HepG2 (cell line): ENCODE results near the gene PCIF1. TPM values are rescaled to one million over a fixed set of nuclear protein-coding genes. Genes with fewer than 3 reads are reported as not detected.

ENCODE experiments used
- HNF4G ChIP-seq, 2 experiments: sonication (generic) in 1 of 2; formaldehyde crosslinking in 1 of 2; IDR thresholded peaks; 2 replicates each; pipeline versions ENCODE4 v1.4.0 to v1.6.1; 2011 to 2020; ENCODE audit warnings: borderline replicate concordance in 2 of 2, low read depth in 2 of 2, mild to moderate bottlenecking in 2 of 2, low read length in 1 of 2, missing genetic modification reagents in 1 of 2, moderate library complexity in 1 of 2
- SIN3A ChIP-seq: IDR thresholded peaks from 2 replicates; pipeline ENCODE4 v1.6.1; 2011; ENCODE audit warnings: low read depth, mild to moderate bottlenecking, control low read depth, low read length, borderline replicate concordance
- TIGD3 ChIP-seq: sonication (generic); formaldehyde crosslinking; IDR thresholded peaks from 2 replicates; pipeline ENCODE4 v1.5.1; 2020; ENCODE audit warnings: mild to moderate bottlenecking, missing genetic modification reagents, borderline replicate concordance
- ZNF136 ChIP-seq: sonication (generic); formaldehyde crosslinking; IDR thresholded peaks from 2 replicates; pipeline ENCODE4 v1.8.1; 2022; ENCODE audit warnings: low read depth, mild to moderate bottlenecking, moderate library complexity, missing genetic modification reagents
- ZNF503 ChIP-seq: sonication (generic); formaldehyde crosslinking; IDR thresholded peaks from 2 replicates; pipeline ENCODE4 v1.4.0; 2020; ENCODE audit warnings: missing genetic modification reagents
- ZNF720 ChIP-seq: sonication (generic); formaldehyde crosslinking; IDR thresholded peaks from 2 replicates; pipeline ENCODE4 v1.4.0; 2020; ENCODE audit warnings: missing genetic modification reagents
- polyA plus RNA-seq, 8 experiments: library from polyadenylated mRNA; depleted of rRNA in 3 of 8; stranded (reverse) in 7 of 8; unstranded in 1 of 8; fragments of >200 nt; fragmentation: Illumina TruSeq in 4 of 8; extraction: Trizol in 4 of 8; gene quantifications; 2 replicates each; pipeline versions ENCODE4 v1.2.1 to v1.2.3, GENCODE V29; 2011 to 2016; ENCODE audit warnings: low read depth in 4 of 8, missing spikeins in 1 of 8, mixed read lengths in 1 of 8; ENCODE audit not compliant: insufficient read depth in 1 of 8
- total RNA-seq, 5 experiments: library from RNA; depleted of rRNA; stranded (reverse); fragments of >200 nt; fragmentation: Illumina TruSeq; extraction: Trizol; gene quantifications; 2 replicates each; pipeline ENCODE4 v1.2.3, GENCODE V29; 2016; ENCODE audit warnings: low read depth in 1 of 5
- TF ChIP-seq, protein P1 (sequence below): sonication (generic); formaldehyde crosslinking; IDR thresholded peaks from 2 replicates; pipeline ENCODE4 v1.4.0; 2020; ENCODE audit warnings: mild to moderate bottlenecking, missing genetic modification reagents
- TF ChIP-seq, protein P2 (sequence below): sonication (generic); formaldehyde crosslinking; IDR thresholded peaks from 2 replicates; pipeline ENCODE4 v1.8.0; 2022; ENCODE audit warnings: mild to moderate bottlenecking, missing genetic modification reagents

PCIF1 gene
- total and polyA plus RNA-seq, 2 of the 13 experiments (the other 11 are each of a cell fraction or from before 2014, with no cell fraction given), result 20.9 to 24.4 TPM

DNA sequence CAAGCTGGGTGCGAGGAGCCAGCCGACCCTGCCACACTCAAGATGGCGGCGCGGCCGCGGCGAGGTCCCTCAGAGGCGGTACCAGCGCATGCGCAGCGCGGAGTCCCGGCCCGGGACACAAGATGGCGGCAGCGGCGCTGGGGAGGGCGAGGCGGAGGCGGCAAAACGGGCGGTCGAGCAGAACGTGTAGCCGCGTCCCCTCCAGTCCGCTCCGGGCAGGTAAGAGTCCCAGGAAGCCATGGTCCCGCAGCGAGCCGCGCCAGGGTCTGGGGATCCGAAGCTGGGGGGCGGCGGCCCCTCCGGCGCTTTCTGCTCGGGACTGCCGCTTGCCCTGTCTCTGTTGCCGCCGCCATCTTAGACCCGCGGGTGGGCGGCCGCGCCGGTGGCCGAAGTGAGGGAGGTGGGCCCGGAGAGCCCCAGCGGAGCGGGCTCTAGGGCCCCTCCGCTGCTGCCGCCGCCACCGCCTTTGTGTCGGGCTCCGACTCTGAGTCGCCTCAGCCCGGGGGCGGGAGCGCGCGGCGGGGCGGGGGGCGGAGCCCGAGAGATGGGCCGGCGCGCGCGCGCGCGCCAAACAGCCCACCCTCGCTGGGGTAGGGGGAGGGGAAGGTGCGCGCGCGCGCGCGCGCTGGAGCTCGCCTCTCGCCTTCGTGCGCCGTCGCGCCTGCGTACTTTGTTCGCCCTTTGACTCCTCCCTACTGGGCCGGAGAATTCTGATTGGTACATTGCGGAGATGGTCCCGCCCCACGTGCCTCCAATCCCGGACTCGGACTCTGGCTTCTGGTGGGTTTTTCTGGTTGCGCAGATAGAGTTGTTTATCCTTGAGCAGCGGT, at the start of gene PCIF1 (continued):
- TF ChIP-seq, protein P1, sequence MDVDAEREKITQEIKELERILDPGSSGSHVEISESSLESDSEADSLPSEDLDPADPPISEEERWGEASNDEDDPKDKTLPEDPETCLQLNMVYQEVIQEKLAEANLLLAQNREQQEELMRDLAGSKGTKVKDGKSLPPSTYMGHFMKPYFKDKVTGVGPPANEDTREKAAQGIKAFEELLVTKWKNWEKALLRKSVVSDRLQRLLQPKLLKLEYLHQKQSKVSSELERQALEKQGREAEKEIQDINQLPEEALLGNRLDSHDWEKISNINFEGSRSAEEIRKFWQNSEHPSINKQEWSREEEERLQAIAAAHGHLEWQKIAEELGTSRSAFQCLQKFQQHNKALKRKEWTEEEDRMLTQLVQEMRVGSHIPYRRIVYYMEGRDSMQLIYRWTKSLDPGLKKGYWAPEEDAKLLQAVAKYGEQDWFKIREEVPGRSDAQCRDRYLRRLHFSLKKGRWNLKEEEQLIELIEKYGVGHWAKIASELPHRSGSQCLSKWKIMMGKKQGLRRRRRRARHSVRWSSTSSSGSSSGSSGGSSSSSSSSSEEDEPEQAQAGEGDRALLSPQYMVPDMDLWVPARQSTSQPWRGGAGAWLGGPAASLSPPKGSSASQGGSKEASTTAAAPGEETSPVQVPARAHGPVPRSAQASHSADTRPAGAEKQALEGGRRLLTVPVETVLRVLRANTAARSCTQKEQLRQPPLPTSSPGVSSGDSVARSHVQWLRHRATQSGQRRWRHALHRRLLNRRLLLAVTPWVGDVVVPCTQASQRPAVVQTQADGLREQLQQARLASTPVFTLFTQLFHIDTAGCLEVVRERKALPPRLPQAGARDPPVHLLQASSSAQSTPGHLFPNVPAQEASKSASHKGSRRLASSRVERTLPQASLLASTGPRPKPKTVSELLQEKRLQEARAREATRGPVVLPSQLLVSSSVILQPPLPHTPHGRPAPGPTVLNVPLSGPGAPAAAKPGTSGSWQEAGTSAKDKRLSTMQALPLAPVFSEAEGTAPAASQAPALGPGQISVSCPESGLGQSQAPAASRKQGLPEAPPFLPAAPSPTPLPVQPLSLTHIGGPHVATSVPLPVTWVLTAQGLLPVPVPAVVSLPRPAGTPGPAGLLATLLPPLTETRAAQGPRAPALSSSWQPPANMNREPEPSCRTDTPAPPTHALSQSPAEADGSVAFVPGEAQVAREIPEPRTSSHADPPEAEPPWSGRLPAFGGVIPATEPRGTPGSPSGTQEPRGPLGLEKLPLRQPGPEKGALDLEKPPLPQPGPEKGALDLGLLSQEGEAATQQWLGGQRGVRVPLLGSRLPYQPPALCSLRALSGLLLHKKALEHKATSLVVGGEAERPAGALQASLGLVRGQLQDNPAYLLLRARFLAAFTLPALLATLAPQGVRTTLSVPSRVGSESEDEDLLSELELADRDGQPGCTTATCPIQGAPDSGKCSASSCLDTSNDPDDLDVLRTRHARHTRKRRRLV (CRISPR knock-in tag), result peak; percentile 75
- TF ChIP-seq, protein P2, sequence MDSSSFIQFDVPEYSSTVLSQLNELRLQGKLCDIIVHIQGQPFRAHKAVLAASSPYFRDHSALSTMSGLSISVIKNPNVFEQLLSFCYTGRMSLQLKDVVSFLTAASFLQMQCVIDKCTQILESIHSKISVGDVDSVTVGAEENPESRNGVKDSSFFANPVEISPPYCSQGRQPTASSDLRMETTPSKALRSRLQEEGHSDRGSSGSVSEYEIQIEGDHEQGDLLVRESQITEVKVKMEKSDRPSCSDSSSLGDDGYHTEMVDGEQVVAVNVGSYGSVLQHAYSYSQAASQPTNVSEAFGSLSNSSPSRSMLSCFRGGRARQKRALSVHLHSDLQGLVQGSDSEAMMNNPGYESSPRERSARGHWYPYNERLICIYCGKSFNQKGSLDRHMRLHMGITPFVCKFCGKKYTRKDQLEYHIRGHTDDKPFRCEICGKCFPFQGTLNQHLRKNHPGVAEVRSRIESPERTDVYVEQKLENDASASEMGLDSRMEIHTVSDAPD, result peak; percentile 78
- no peak; the same call in 1 of the 2 replicates for TF ChIP-seq ZNF136
- TF ChIP-seq ZNF720 (CRISPR knock-in tag), result no peak
- TF ChIP-seq SIN3A, result peak; percentile 97; the same call in 1 of the 2 replicates
- TF ChIP-seq TIGD3, result peak; percentile 83; the same call in 1 of the 2 replicates
- no peak; the same call in 1 of the 2 replicates for TF ChIP-seq ZNF503 (CRISPR knock-in tag)
- TF ChIP-seq HNF4G (IDR thresholded peaks at IDR 0.05; ENCODE audit: borderline replicate concordance, low read depth, low read length), result peak; percentile 23; the same call in 1 of the 2 replicates
- peak; percentile 88; the same call in 1 of the 2 replicates for TF ChIP-seq HNF4G (CRISPR knock-in tag; IDR thresholded peaks at IDR 0.05; ENCODE audit: borderline replicate concordance, low read depth)
